OCI-LY1 (cell line): Measurements from ENCODE around the gene HEYL.

Experiments used
- H2AFZ ChIP-seq: fragments of 200-600 bp; sonication (generic), shearing (Covaris generic); 2 replicates; pipeline ENCODE4 v1.6.0; 2014; ENCODE audit warnings: antibody characterized with exemption, mild to moderate bottlenecking, low read length
- H3F3A ChIP-seq: fragments of 200-600 bp; sonication (generic), shearing (Covaris generic); 2 replicates; pipeline ENCODE4 v1.6.0; 2014; ENCODE audit warnings: mild to moderate bottlenecking, antibody characterized with exemption, low read length, moderate library complexity; ENCODE audit not compliant: insufficient read depth
- H3K27ac ChIP-seq: fragments of 200-600 bp; sonication (generic); 2 replicates; pipeline ENCODE4 v1.5.1; 2014; ENCODE audit warnings: low read length, mixed run types, mild to moderate bottlenecking, low read depth; ENCODE audit not compliant: poor library complexity, severe bottlenecking
- H3K27me3 ChIP-seq: fragments of 200-600 bp; sonication (generic); 2 replicates; pipeline ENCODE4 v1.6.0; 2014; ENCODE audit warnings: antibody characterized with exemption, mild to moderate bottlenecking, low read length, moderate library complexity; ENCODE audit not compliant: insufficient read depth
- H3K36me3 ChIP-seq: fragments of 200-600 bp; sonication (generic); 2 replicates; pipeline ENCODE4 v1.6.1; 2014; ENCODE audit warnings: mild to moderate bottlenecking, antibody characterized with exemption, low read length, moderate library complexity, mixed read lengths; ENCODE audit not compliant: insufficient read depth
- H3K4me1 ChIP-seq: fragments of 200-600 bp; sonication (generic); 2 replicates; pipeline ENCODE4 v1.5.1; 2014; ENCODE audit warnings: mild to moderate bottlenecking, low read length, moderate library complexity; ENCODE audit not compliant: insufficient read depth, severe bottlenecking
- H3K4me2 ChIP-seq: fragments of 200-600 bp; sonication (generic), shearing (Covaris generic); 2 replicates; pipeline ENCODE4 v1.6.1; 2014; ENCODE audit warnings: low read length
- H3K4me3 ChIP-seq: fragments of 200-600 bp; sonication (generic); 2 replicates; pipeline ENCODE4 v1.5.1; 2014; ENCODE audit warnings: low read length, low read depth, mild to moderate bottlenecking, mixed read lengths; ENCODE audit not compliant: poor library complexity, severe bottlenecking
- H3K79me2 ChIP-seq: fragments of 200-600 bp; shearing (Covaris generic); 2 replicates; pipeline ENCODE4 v1.6.1; 2016; ENCODE audit warnings: mixed run types, low read length, mixed read lengths; ENCODE audit not compliant: insufficient read depth
- H3K9ac ChIP-seq: fragments of 200-600 bp; sonication (generic), shearing (Covaris generic); 2 replicates; pipeline ENCODE4 v1.6.1; 2014; ENCODE audit warnings: mild to moderate bottlenecking, low read length, mixed read lengths
- H3K9me2 ChIP-seq: fragments of 200-600 bp; sonication (generic), shearing (Covaris generic); 2 replicates; pipeline ENCODE4 v1.6.1; 2014; ENCODE audit warnings: low read depth, mild to moderate bottlenecking, low read length, mixed read lengths
- H3K9me3 ChIP-seq: fragments of 200-600 bp; shearing (Covaris generic); 2 replicates; pipeline ENCODE4 v1.6.1; 2014; ENCODE audit warnings: low read length, mixed read lengths
- H4K20me1 ChIP-seq: fragments of 200-600 bp; sonication (generic), shearing (Covaris generic); 2 replicates; pipeline ENCODE4 v1.6.0; 2016; ENCODE audit warnings: mild to moderate bottlenecking, low read length; ENCODE audit not compliant: insufficient read depth
- EZH2 ChIP-seq: fragments of 200-600 bp; sonication (generic), shearing (Covaris generic); IDR thresholded peaks from 2 replicates; pipeline ENCODE4 v1.8.0; 2017; ENCODE audit warnings: borderline replicate concordance, mixed run types, mild to moderate bottlenecking, antibody characterized with exemption, low read length, moderate library complexity, mixed read lengths
- TF ChIP-seq, protein P1 (sequence below): fragments of 200-600 bp; sonication (generic), shearing (Covaris generic); IDR thresholded peaks from 2 replicates; pipeline ENCODE4 v1.5.1; 2017; ENCODE audit warnings: mild to moderate bottlenecking, antibody characterized with exemption, low read length, moderate library complexity, mixed read lengths

The HEYL gene

DNA sequence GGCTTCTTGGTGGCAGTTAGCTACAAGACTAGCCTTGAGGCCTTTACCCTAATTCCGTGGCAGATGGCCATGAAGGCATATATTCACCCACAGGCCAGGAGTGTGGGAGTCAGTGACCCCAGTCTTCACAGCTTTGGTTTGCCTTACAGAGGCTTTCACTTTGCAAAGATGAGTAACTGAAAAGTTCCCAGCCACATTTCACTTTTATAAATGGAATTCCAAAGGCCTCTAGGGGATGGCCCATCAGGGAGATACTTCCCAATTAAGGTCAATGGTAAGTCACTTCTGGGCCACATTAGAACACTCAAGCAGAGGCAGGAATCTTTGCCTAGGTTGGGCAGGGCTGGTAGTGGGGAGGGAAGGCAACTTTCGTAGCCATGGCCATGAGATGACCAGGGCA is 13.1 kb upstream of the HEYL start:
- no peaks in the 10 kb centered on the region for H4K20me1 ChIP-seq
- H3K4me2 ChIP-seq = no peak overlapping the region
- H3K9me2 ChIP-seq = no peaks in the 10 kb centered on the region
- H3F3A ChIP-seq = no peaks in the 10 kb centered on the region
- H3K27me3 ChIP-seq = no peaks in the 10 kb centered on the region; the same call in 1 of the 2 replicates
- peaks cover 3% of the 10 kb centered on the region for H3K4me1 ChIP-seq
- H3K4me3 ChIP-seq = no peak overlapping the region
- H3K79me2 ChIP-seq = no peaks in the 10 kb centered on the region
- no peak overlapping the region for H2AFZ ChIP-seq
- TF ChIP-seq EZH2 = no peak
- TF ChIP-seq, protein P1, sequence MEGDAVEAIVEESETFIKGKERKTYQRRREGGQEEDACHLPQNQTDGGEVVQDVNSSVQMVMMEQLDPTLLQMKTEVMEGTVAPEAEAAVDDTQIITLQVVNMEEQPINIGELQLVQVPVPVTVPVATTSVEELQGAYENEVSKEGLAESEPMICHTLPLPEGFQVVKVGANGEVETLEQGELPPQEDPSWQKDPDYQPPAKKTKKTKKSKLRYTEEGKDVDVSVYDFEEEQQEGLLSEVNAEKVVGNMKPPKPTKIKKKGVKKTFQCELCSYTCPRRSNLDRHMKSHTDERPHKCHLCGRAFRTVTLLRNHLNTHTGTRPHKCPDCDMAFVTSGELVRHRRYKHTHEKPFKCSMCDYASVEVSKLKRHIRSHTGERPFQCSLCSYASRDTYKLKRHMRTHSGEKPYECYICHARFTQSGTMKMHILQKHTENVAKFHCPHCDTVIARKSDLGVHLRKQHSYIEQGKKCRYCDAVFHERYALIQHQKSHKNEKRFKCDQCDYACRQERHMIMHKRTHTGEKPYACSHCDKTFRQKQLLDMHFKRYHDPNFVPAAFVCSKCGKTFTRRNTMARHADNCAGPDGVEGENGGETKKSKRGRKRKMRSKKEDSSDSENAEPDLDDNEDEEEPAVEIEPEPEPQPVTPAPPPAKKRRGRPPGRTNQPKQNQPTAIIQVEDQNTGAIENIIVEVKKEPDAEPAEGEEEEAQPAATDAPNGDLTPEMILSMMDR = no peak
- no peak overlapping the region for H3K27ac ChIP-seq
- no peak overlapping the region for H3K9ac ChIP-seq
- H3K9me3 ChIP-seq = no peaks in the 10 kb centered on the region
- no peaks in the 10 kb centered on the region for H3K36me3 ChIP-seq

DNA sequence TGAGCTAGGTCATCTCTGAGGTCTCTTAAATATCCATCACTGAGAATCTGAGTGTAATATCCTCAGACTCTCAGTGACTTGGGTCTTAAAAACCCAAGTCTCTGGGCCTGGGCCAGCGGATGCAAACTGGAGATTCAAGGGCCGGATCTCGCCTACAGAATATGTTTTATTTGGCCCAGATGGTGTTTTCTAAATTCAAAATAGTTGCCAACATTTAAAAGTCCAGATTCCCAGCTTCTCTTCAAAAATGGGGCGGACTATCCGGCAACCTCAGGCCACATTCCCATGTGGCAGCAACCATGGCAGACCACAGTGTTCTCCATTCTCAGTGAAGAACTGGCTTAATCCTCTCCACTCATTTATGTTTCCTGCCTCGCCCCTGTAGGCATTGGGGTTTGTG is 12.7 kb upstream of the HEYL start:
- Histone ChIP-seq H3K27me3 (no peaks in the 10 kb centered on the region; the same call in 1 of the 2 replicates), H3K79me2 (no peaks in the 10 kb centered on the region)

DNA sequence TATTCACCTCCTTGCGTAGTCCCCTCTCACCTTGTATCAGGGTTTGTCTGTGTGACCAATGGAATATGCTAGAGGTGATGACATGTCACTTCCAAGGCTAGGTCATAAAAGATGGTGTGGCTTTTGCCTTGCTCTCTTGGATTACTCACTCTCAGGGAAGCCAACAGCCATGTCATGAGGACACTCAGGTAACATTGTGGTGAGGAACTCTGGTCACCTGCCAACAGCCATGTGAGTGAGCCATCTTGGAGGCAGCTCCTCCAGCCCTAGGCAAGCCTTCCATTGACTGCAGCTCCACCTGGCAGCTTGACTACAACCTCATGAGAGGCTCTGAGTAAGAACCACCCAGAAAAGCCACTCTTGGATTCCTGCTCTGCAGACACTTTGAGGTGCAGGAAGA is 11.0 kb upstream of the HEYL start:
- Histone ChIP-seq H3K4me2 (no peak overlapping the region), H3K27ac (no peak overlapping the region), H4K20me1 (no peaks in the 10 kb centered on the region), H3K4me3 (no peak overlapping the region), H2AFZ (no peak overlapping the region), H3K27me3 (no peaks in the 10 kb centered on the region; the same call in 1 of the 2 replicates), H3F3A (no peaks in the 10 kb centered on the region), H3K36me3 (no peaks in the 10 kb centered on the region), H3K9me3 (no peaks in the 10 kb centered on the region), H3K9ac (no peak overlapping the region), H3K9me2 (no peaks in the 10 kb centered on the region), H3K79me2 (no peaks in the 10 kb centered on the region), H3K4me1 (peaks cover 3% of the 10 kb centered on the region)
- TF ChIP-seq EZH2 = no peak
- TF ChIP-seq, protein P1 = no peak

More for the DNA sequence above, 12.7 kb upstream of the HEYL start:
- Histone ChIP-seq H3F3A (no peaks in the 10 kb centered on the region), H3K9ac (no peak overlapping the region), H3K4me2 (no peak overlapping the region), H3K4me3 (no peak overlapping the region), H3K4me1 (peaks cover 3% of the 10 kb centered on the region), H2AFZ (no peak overlapping the region), H3K9me2 (no peaks in the 10 kb centered on the region), H3K9me3 (no peaks in the 10 kb centered on the region), H3K36me3 (no peaks in the 10 kb centered on the region), H3K27ac (no peak overlapping the region), H4K20me1 (no peaks in the 10 kb centered on the region)
- TF ChIP-seq EZH2 = no peak
- TF ChIP-seq, protein P1 = no peak
